HepG2 (cell line): ENCODE results near the gene CCNA2. TPM values are rescaled to one million over a fixed set of nuclear protein-coding genes. Genes with fewer than 3 reads are reported as not detected.

Experiments
- ATM ChIP-seq: fragments of 450-650 bp; IDR thresholded peaks from 2 replicates; pipeline ENCODE4 v1.7.1; 2017; ENCODE audit warnings: mild to moderate bottlenecking, borderline replicate concordance
- ATRX ChIP-seq: sonication (generic); formaldehyde crosslinking; IDR thresholded peaks from 2 replicates; pipeline ENCODE4 v1.4.0; 2020; ENCODE audit warnings: missing genetic modification reagents, borderline replicate concordance
- BCL3 ChIP-seq: sonication (generic); formaldehyde crosslinking; IDR thresholded peaks from 2 replicates; pipeline ENCODE4 v1.5.1; 2020; ENCODE audit warnings: mild to moderate bottlenecking, missing genetic modification reagents, moderate library complexity
- CENPX ChIP-seq: sonication (generic); formaldehyde crosslinking; IDR thresholded peaks from 2 replicates; pipeline ENCODE4 v1.9.0; 2021; ENCODE audit warnings: mild to moderate bottlenecking, missing genetic modification reagents, moderate library complexity
- CREB1 ChIP-seq, 2 experiments: fragments of 450-650 bp in 1 of 2; IDR thresholded peaks; 2 replicates each; pipeline ENCODE4 v1.6.1; 2016 to 2017; ENCODE audit warnings: control low read depth in 1 of 2, mild to moderate bottlenecking in 1 of 2, missing compliant biosample characterization in 1 of 2, missing genetic modification characterization in 1 of 2
- GATAD2A ChIP-seq: IDR thresholded peaks from 2 replicates; pipeline ENCODE4 v1.6.1; 2016
- HNF4A ChIP-seq: sonication (generic); formaldehyde crosslinking; IDR thresholded peaks from 2 replicates; pipeline ENCODE4 v1.4.0; 2020; ENCODE audit warnings: missing genetic modification reagents
- HNRNPUL1 ChIP-seq: fragments of 200-400 bp; formaldehyde crosslinking; IDR thresholded peaks from 2 replicates; pipeline ENCODE4 v1.6.1; 2017; ENCODE audit warnings: low read depth, mild to moderate bottlenecking, low read length, moderate library complexity
- HOXD1 ChIP-seq: sonication (generic); formaldehyde crosslinking; IDR thresholded peaks from 2 replicates; pipeline ENCODE4 v1.5.0; 2020; ENCODE audit warnings: missing genetic modification reagents
- MAF1 ChIP-seq: sonication (generic); formaldehyde crosslinking; IDR thresholded peaks from 2 replicates; pipeline ENCODE4 v1.5.0; 2020; ENCODE audit warnings: missing genetic modification reagents, borderline replicate concordance
- MIXL1 ChIP-seq: IDR thresholded peaks from 2 replicates; pipeline ENCODE4 v1.6.1; 2016
- MYC ChIP-seq: sonication (generic); formaldehyde crosslinking; IDR thresholded peaks from 2 replicates; pipeline ENCODE4 v1.9.0; 2021; ENCODE audit warnings: missing genetic modification reagents, borderline replicate concordance
- NCOA5 ChIP-seq: sonication (generic); formaldehyde crosslinking; IDR thresholded peaks from 2 replicates; pipeline ENCODE4 v1.4.0; 2020; ENCODE audit warnings: missing genetic modification reagents
- NFE2L2 ChIP-seq: fragments of 150-350 bp; IDR thresholded peaks from 2 replicates; pipeline ENCODE4 v1.6.1; 2014; ENCODE audit warnings: low read length
- PHF20 ChIP-seq: sonication (generic); formaldehyde crosslinking; IDR thresholded peaks from 2 replicates; pipeline ENCODE4 v1.5.0; 2020; ENCODE audit warnings: mild to moderate bottlenecking, missing genetic modification reagents
- PRDM4 ChIP-seq: sonication (generic); formaldehyde crosslinking; IDR thresholded peaks from 2 replicates; pipeline ENCODE4 v1.9.0; 2021; ENCODE audit warnings: missing genetic modification reagents, borderline replicate concordance
- RNF219 ChIP-seq: sonication (generic); formaldehyde crosslinking; IDR thresholded peaks from 2 replicates; pipeline ENCODE4 v1.5.0; 2020; ENCODE audit warnings: mild to moderate bottlenecking, missing genetic modification reagents
- SAP130 ChIP-seq: IDR thresholded peaks from 2 replicates; pipeline ENCODE4 v1.6.1; 2016; ENCODE audit warnings: low read depth
- SIX1 ChIP-seq: sonication (generic); formaldehyde crosslinking; IDR thresholded peaks from 2 replicates; pipeline ENCODE4 v1.4.0; 2020; ENCODE audit warnings: missing genetic modification reagents, borderline replicate concordance
- ZNF550 ChIP-seq: sonication (generic); formaldehyde crosslinking; IDR thresholded peaks from 2 replicates; pipeline ENCODE4 v1.4.0; 2020; ENCODE audit warnings: mild to moderate bottlenecking, missing genetic modification reagents, borderline replicate concordance
- ZSCAN21 ChIP-seq: sonication (generic); formaldehyde crosslinking; IDR thresholded peaks from 2 replicates; pipeline ENCODE4 v1.8.0; 2022; ENCODE audit warnings: mild to moderate bottlenecking, missing genetic modification reagents, moderate library complexity, borderline replicate concordance
- polyA plus RNA-seq, 8 experiments: library from polyadenylated mRNA; depleted of rRNA in 3 of 8; stranded (reverse) in 7 of 8; unstranded in 1 of 8; fragments of >200 nt; fragmentation: Illumina TruSeq in 4 of 8; extraction: Trizol in 4 of 8; gene quantifications; 2 replicates each; pipeline versions ENCODE4 v1.2.1 to v1.2.3, GENCODE V29; 2011 to 2016; ENCODE audit warnings: low read depth in 4 of 8, missing spikeins in 1 of 8, mixed read lengths in 1 of 8; ENCODE audit not compliant: insufficient read depth in 1 of 8
- total RNA-seq, 5 experiments: library from RNA; depleted of rRNA; stranded (reverse); fragments of >200 nt; fragmentation: Illumina TruSeq; extraction: Trizol; gene quantifications; 2 replicates each; pipeline ENCODE4 v1.2.3, GENCODE V29; 2016; ENCODE audit warnings: low read depth in 1 of 5
- TF ChIP-seq, protein P1 (sequence below): IDR thresholded peaks from 2 replicates; pipeline ENCODE4 v1.6.1; 2016; ENCODE audit warnings: mild to moderate bottlenecking, missing biosample characterization, missing genetic modification reagents

The CCNA2 gene
- total and polyA plus RNA-seq, 2 of the 13 experiments (the other 11 are each of a cell fraction or from before 2014, with no cell fraction given) = 31.3 to 105 TPM

DNA sequence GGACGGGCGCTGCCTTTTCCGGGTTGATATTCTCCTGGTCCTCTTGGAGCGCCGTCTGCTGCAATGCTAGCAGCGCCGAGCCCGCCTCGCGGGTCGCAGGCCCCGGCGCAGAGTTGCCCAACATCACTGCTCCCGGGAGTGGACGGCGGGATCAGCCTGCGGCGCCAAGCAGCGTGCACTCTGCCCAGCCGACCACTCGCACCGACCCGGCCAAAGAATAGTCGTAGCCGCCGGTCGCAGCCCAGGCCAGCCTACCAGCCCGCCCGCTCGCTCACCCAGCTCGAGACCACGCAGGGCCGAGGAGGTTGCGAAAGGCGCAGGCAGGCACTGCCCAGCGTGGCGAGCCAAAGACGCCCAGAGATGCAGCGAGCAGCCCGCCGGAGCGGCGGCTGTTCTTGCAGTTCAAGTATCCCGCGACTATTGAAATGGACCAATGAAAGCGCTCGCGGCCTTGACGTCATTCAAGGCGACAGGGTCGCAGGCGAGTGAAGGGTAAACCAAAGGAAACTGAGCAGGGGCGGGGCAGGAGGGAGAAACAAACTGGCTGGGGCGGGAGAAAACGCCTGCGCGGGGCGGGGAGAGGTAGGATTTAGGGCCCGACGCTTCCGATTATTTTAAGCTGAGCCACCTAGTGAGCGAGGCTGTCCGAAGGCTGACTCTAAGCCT is at the start of gene CCNA2 (continued):
- TF ChIP-seq PRDM4 (CRISPR knock-in tag) (no peak), ZNF550 (CRISPR knock-in tag) (no peak), RNF219 (CRISPR knock-in tag) (no peak), ZSCAN21 (CRISPR knock-in tag) (peak; percentile 13; the same call in 1 of the 2 replicates), BCL3 (CRISPR knock-in tag) (peak; percentile 66; the same call in 1 of the 2 replicates), CENPX (CRISPR knock-in tag) (no peak), ATM (no peak), HOXD1 (CRISPR knock-in tag) (peak; percentile 71; the same call in 1 of the 2 replicates), SAP130 (CRISPR knock-in tag) (peak; percentile 100), ATRX (CRISPR knock-in tag) (no peak), CREB1 (IDR thresholded peaks at IDR 0.05) (peak; percentile 97), CREB1 (CRISPR knock-in tag; IDR thresholded peaks at IDR 0.05) (peak; percentile 100), GATAD2A (CRISPR knock-in tag) (0 out of 2 replicates have a peak, but pooled peaks have one; percentile 10), MYC (CRISPR knock-in tag) (peak; percentile 95), NFE2L2 (no peak), PHF20 (CRISPR knock-in tag) (peak; percentile 91), MIXL1 (no peak), SIX1 (no peak), NCOA5 (CRISPR knock-in tag) (no peak), HNRNPUL1 (no peak), HNF4A (CRISPR knock-in tag) (no peak), MAF1 (CRISPR knock-in tag) (0 out of 2 replicates have a peak, but pooled peaks have one; percentile 54)
- TF ChIP-seq, protein P1, sequence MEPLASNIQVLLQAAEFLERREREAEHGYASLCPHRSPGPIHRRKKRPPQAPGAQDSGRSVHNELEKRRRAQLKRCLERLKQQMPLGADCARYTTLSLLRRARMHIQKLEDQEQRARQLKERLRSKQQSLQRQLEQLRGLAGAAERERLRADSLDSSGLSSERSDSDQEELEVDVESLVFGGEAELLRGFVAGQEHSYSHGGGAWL = peak; percentile 77; the same call in 1 of the 2 replicates
